GM21529 (cell line): ENCODE results near the gene PC.

Source experiments
- ATAC-seq: cut with Tn5 transposase; IDR thresholded peaks from one replicate; pipeline ENCODE4 v1.9.1; 2021; ENCODE audit not compliant: unreplicated experiment

The PC gene

GRCh38 chr11:66914505-66914904 is 43.7 kb downstream of the PC start:
- ATAC-seq = no peak

GRCh38 chr11:66912911-66913310 is 45.3 kb downstream of the PC start:
- no peak for ATAC-seq

GRCh38 chr11:66912361-66912760 is 45.8 kb downstream of the PC start:
- ATAC-seq = no peak

- no peak for ATAC-seq
These were observed 47.5 kb downstream of the PC start for GRCh38 chr11:66910669-66911068.

DNA sequence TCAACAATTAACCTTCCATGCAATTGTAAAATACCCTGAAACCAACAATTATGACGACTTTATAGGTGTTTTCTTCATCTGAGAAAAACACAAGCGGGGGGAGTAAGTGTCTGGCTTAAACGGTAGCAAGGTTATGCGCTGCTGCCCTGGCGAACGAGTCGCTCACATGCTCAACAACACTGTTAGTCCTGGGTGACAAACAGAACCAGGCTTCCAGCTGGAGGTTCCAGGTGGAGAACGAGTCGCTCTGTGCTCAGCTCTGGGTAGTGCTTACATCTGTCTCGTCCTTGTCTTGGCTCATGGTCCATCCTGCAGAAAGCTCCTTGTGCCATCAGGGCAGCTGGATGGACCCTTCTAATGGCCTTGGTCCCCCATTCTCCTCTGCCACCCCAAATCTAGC is 48.2 kb downstream of the PC start:
- ATAC-seq = no peak

GRCh38 chr11:66909181-66909580 is 49.0 kb downstream of the PC start:
- ATAC-seq = no peak

DNA sequence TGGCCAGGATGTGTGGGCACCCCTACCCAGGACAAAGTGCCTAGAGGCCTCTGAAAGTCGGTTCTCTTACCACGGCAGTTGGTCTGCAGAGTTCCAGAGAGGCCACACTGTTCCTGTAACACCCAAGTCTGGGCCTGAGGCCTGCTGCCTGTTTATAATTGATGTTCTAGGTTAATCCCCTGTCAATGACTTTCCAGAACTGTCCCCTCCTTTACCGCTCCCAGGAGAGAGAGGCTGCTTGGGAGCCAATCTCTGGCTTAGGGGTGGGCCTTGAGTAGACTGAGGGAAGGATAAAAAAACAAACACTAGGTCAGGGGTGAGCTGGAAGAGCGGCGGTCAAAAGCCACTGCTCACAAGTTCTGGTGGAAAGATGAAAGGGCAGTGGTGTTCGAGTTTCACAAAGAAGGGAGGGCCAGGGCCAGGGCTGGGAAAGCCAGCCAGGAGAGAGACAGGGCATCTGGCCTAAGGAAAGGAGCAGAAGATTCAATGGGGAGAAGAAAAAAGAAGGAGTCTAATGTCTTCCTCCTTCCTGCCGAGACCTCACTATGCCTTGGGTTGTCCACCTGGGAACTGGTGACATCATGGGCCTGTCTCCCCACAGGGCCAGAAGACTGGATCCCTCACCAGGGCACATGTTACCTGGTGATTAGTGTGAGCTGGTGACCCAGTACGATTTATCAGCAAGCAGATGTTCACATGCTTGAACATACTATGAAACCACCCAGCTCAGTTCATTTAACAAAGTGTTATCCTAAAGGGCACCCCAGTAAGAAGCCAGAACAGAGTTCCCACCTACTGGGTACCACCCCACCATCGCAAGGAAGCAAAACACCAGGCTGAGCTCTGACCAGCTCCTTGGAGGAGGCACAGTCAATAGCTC is 50.2 kb downstream of the PC start:
- ATAC-seq = no peak

- ATAC-seq = no peak
These were observed 52.0 kb downstream of the PC start for GRCh38 chr11:66906061-66906733.

GRCh38 chr11:66905631-66906030 is 52.6 kb downstream of the PC start:
- ATAC-seq = no peak

DNA sequence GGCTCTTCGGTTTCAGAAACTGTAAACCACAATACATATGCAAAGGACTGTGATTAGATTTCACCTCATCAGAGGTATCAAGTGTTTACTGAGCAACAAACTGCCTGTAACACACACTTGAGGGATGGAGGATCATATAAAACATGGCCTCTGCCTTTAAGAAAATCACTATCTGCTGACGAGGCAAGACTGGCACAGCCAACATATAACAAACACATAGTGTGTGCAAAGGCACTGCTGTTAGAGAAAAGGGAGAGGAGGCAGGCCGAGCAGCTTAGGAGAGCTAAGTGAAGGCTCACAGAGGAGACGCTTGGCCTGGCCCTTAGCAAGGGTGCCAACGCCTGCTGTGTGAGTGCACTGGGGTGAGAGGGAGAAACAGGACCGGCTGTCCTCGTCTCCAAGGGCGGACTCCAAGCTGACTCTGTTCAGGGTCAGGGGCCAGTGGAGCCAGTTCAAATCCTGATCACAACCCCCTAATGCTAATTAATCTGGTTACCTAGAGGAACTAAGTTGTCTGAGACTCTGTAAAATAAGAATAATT is 53.1 kb downstream of the PC start:
- ATAC-seq = no peak

DNA sequence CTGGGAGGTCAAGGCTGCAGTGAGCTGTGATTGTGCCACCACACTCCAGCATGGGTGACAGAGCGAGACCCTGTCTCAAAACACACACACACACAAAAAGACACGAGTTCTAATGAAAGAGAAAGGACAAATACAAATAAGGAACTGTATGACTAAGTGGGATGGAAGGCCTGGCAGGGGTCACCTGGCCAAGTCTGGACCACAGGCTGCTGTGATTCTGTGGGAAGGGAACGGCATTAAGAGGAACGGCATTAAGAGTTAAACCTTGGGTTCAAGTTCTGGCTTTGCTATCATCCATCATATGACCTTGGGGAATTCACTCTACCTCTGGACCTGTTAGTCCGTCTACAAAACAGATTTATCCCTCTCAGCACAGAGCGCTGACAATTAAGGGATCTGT is 53.6 kb downstream of the PC start:
- ATAC-seq = no peak

DNA sequence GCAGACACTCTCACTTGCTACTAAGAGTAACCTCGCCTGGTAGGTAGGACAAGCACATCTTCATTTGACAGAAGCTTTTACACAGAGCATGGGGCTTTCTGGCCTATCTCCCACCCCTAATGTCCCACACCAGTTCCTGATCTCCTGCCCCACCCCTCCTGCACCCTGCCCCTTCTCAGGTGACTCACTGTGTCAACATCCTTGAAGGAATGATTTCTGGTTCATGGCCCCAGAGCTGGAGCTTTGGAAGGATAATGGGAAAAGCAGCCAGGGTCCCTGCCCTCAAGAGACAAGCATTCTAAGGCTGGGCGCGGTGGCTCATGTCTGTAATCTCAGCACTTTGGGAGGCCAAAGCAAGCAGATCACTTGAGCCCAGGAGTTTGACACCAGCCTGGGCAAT is 54.1 kb downstream of the PC start:
- no peak for ATAC-seq

DNA sequence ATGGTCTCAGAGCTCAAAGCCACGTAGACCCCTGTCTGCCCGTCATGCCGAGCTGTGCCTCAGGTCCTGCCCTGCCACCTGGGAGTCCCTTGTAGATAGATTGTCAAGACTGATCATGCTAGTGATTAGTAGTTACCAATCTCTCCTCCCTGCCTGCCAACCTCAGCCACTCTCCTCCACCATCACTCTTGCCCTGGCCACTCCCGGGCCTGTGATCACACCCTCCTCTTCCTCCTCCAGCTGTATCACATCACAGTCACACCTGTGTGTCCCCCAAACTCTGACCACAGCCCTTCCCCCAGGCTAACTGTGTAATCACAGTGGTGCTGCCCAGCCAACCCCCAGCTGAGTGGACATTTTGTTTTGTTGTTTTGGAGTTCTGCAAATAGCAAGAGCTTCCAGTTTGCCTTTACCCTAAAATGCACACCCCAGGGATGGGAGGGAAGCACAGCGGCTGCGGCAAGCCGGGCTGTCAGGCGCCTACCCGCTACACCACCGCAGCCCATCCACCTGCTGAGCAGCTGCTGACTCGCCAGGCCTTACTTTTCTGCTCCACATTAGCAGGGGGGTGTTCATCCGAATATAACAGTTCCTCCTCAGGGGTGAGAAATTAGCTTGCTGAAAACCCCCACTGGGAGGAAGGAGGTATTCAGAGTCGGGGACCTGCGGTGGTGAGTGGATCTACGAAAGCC is 55.6 kb downstream of the PC start:
- no peak for ATAC-seq

- ATAC-seq = no peak
These were observed 56.2 kb downstream of the PC start for GRCh38 chr11:66901964-66902390.

GRCh38 chr11:66894141-66894540 is 64.0 kb downstream of the PC start:
- no peak for ATAC-seq

DNA sequence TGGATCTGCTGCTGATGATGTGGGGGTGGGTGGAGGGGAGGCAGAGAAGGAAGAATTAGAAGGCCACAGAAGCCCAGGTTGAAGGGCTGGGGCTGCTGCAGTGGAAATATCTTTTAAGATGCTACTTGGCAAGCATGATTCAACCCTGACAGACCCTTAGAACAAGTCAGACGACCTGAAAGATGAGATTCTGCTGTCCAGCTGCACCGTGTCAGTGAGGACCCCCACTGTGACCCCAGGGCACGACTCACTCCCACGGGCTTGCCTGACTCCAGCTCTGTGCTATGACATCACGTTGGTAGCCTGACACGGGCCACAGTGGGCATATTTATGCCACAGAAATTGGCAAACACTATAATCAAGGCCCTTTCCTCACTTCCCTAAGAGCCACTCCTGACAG is 65.3 kb downstream of the PC start:
- no peak for ATAC-seq

- peak; percentile 99 for ATAC-seq
These were observed 66.1 kb downstream of the PC start for GRCh38 chr11:66891851-66892660.

- no peak for ATAC-seq
These were observed 68.2 kb downstream of the PC start for GRCh38 chr11:66889960-66890359.

DNA sequence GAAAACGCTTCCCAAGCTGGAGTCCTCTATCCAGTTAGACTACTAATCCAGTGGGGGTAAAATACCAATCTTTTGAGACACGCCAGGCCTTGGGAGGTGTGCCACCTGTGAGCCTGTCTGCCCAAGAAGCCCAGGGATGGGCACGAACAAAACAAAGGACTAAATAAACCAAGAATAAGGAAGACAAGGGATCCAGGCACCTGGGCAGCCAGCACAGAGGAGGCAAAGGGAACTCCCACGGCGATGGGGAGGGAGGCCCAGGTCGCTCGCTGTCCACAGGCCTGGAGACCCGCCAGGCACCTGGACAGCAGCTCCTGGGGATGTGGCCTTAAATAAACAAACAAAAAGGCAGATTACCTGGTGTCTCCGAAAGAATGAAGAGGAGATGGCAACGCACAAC is 69.9 kb downstream of the PC start:
- no peak for ATAC-seq

- ATAC-seq = no peak
These were observed 70.7 kb downstream of the PC start for GRCh38 chr11:66887526-66887925.
